ENCODE measurements around the gene JPH2. TPM values are rescaled to one million over a fixed set of nuclear protein-coding genes. Genes with fewer than 3 reads are reported as not detected.

Gene JPH2
- total RNA-seq, 1 donor from 2014 or later: 4.6 TPM

GRCh38 chr20:44126445-44126844 lies 60.5 kb downstream of the JPH2 start:
- Histone ChIP-seq H3K27me3 (ENCODE audit: low read depth) (peaks cover 15% of the 10 kb centered on the region), H3K9me3 (no peaks in the 10 kb centered on the region), H3K36me3 (no peaks in the 10 kb centered on the region), H3K4me3 (no peak overlapping the region), H3K4me1 (no peaks in the 10 kb centered on the region), H3K27ac (no peak overlapping the region)
- DNase-seq (no peak), ATAC-seq (no peak)
- no peak for TF ChIP-seq CTCF (IDR thresholded peaks at IDR 0.05)
- intact Hi-C loops (cut with DNase I): no loop called here

GRCh38 chr20:44125332-44126127 lies 61.5 kb downstream of the JPH2 start:
- Histone ChIP-seq H3K27ac (no peak overlapping the region), H3K27me3 (ENCODE audit: low read depth) (peaks cover 18% of the 10 kb centered on the region), H3K4me1 (no peaks in the 10 kb centered on the region), H3K4me3 (no peak overlapping the region), H3K36me3 (no peaks in the 10 kb centered on the region), H3K9me3 (no peaks in the 10 kb centered on the region)
- intact Hi-C loops (cut with DNase I): no loop called here
- ATAC-seq (no peak), DNase-seq (no peak)
- TF ChIP-seq CTCF (IDR thresholded peaks at IDR 0.05): no peak

GRCh38 chr20:44123874-44124535 lies 63.0 kb downstream of the JPH2 start:
- ATAC-seq (no peak), DNase-seq (no peak)
- TF ChIP-seq CTCF (IDR thresholded peaks at IDR 0.05): no peak
- intact Hi-C loops (cut with DNase I): no loop called here
- H3K27me3 ChIP-seq (ENCODE audit: low read depth): peaks cover 18% of the 10 kb centered on the region
- H3K36me3 ChIP-seq: no peaks in the 10 kb centered on the region
- H3K27ac ChIP-seq: no peak overlapping the region
- no peaks in the 10 kb centered on the region for H3K4me1 ChIP-seq
- H3K4me3 ChIP-seq: no peak overlapping the region
- no peaks in the 10 kb centered on the region for H3K9me3 ChIP-seq

- Histone ChIP-seq H3K27me3 (ENCODE audit: low read depth) (peaks cover 19% of the 10 kb centered on the region), H3K36me3 (no peaks in the 10 kb centered on the region), H3K4me1 (no peaks in the 10 kb centered on the region), H3K9me3 (no peaks in the 10 kb centered on the region), H3K27ac (no peak overlapping the region), H3K4me3 (no peak overlapping the region)
- DNase-seq: no peak
- intact Hi-C loops (cut with DNase I): no loop called here
- no peak for TF ChIP-seq CTCF (IDR thresholded peaks at IDR 0.05)
- ATAC-seq: peak in 1 of 2 donors; percentile 32
These were observed 63.7 kb downstream of the JPH2 start for GRCh38 chr20:44123251-44123650.

GRCh38 chr20:44120676-44121425 lies 66.1 kb downstream of the JPH2 start:
- H3K9me3 ChIP-seq: no peaks in the 10 kb centered on the region
- H3K36me3 ChIP-seq: no peaks in the 10 kb centered on the region
- ATAC-seq (no peak), DNase-seq (no peak)
- no peaks in the 10 kb centered on the region for H3K4me1 ChIP-seq
- no peak overlapping the region for H3K27ac ChIP-seq
- intact Hi-C loops (cut with DNase I): no loop called here
- H3K27me3 ChIP-seq (ENCODE audit: low read depth): peaks cover 43% of the 10 kb centered on the region
- no peak overlapping the region for H3K4me3 ChIP-seq
- TF ChIP-seq CTCF (IDR thresholded peaks at IDR 0.05): no peak

Data from lower lobe of right lung (tissue), 2 donors.